Right kidney (tissue), 1 donor: ENCODE measurements around the gene ZFP1.
"Not testable (repeated sequence)": the region's sequence is repeated elsewhere in the genome, so short reads cannot be mapped to it uniquely, and the experiment has no call there.

ENCODE experiments used
- DNase-seq: peaks from one replicate; pipeline ENCODE4 v3.0.0-alpha.2; 2016

Gene ZFP1

GRCh38 chr16:75112734-75113491 lies 35.4 kb upstream of the ZFP1 start:
- no peak for DNase-seq

- no peak for DNase-seq
Measured at GRCh38 chr16:75113541-75114121, 34.7 kb upstream of the ZFP1 start.

GRCh38 chr16:75114179-75114945 lies 34.0 kb upstream of the ZFP1 start:
- DNase-seq = no peak

GRCh38 chr16:75114946-75115825 lies 33.1 kb upstream of the ZFP1 start:
- DNase-seq = no peak

GRCh38 chr16:75116081-75116910 lies 32.0 kb upstream of the ZFP1 start, which contains the start of gene LDHD:
Gene LDHD (minus strand): TSS chr16:75116780. CDS start chr16:75116720, 60 bp downstream.
- DNase-seq = no peak

DNA sequence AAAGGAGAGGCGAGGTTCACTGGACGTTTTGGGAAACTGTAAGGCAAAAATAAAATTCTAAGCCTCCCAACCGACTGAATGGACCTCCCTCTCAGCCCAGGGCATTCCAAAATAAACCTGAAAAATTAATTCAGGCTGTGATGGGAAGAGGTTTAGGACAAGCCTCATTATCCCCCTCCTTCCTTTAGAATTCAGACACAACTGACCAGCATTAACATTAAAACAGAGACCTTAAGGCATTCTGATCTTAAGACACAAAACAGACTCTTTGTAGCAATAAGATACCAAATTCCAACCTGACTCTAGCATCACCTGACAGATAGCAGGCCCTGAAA lies 31.4 kb upstream of the ZFP1 start:
- no peak for DNase-seq

- DNase-seq = no peak
Measured at GRCh38 chr16:75118943-75119539, 29.3 kb upstream of the ZFP1 start.

DNA sequence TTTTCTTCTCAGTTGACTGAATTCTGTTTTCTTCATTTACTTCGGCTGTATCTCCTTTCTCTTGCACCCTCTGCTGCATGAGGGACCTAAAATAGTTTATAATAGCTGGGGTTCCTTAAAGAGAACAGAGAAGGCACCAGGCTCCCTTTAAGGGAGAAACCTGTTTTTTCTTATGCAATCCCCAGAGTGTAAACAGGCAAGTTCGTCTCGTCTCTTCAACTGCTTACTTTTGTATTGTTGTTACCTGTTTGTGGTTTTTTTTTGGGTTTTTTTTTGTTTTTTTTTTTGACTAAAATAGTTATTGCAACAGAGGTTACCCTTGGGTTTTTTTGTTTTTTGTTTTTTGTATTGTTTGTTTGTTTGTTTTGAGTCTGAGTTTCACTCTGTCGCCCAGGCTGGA lies 28.1 kb upstream of the ZFP1 start:
- no peak for DNase-seq

DNA sequence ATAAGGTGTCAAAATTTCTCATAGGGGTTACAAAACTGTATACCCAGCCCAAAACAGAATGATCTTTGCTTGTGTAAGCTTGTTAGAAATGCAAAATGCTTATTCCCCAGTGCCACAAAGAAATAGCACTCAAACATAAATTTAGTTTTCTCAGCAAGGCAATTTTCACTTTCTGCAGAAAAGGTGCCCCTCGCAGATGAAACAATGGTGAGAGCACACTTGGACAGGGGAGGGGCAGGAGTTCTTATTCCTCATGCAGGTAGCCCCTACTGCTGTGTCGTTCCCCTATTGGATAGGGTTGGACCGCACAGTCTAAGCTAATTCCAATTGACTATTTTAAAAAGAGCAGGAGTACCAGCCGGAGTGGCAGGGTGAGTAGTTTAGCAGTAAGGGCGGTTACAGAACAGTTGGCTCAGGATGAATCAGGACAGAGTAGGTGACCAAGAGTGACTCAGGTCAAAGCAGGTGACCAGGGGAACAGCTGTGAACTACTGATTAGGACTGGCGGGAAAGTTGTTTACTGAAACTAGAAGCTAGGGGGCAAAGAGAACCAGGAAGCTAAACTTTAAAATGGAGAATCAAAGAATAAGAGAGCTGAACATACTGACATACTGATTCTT lies 26.3 kb upstream of the ZFP1 start:
- DNase-seq = no peak

- DNase-seq = no peak
Measured at GRCh38 chr16:75122609-75123008, 25.7 kb upstream of the ZFP1 start.

GRCh38 chr16:75127713-75128415 lies 20.5 kb upstream of the ZFP1 start:
- DNase-seq = no peak

DNA sequence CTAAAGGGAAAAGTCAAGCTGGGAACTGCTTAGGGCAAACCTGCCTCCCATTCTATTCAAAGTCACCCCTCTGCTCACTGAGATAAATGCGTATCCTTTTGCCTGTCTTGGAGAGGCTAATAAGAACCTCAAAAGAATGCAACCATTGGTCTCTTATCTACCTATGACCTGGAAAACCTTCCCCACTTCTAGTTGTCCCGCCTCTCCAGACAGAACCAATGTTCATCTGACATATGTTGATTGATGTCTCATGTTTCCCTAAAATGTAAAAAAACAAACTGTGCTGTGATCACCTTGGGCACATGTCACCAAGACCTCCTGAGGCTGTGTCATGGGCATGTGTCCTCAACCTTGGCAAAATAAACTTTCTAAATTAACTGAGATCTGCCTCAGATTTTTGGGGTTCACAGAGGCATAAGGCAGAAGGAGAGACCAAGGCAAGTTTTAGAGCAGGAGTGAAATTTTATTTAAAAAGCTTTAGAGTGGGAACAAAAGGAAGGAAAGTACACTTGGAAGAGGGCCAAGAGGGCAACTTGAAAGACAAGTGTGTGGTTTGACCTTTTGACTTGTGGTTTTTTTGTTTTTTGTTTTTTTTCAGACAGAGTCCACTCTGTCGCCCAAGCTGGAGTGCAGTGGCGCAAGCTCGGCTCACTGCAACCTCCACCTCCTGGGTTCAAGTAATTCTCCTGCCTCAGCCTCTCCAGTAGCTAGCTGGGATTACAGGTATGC lies 18.7 kb upstream of the ZFP1 start:
- DNase-seq = not testable (repeated sequence)

- no peak for DNase-seq
Measured at GRCh38 chr16:75130150-75130771, 18.1 kb upstream of the ZFP1 start.

DNA sequence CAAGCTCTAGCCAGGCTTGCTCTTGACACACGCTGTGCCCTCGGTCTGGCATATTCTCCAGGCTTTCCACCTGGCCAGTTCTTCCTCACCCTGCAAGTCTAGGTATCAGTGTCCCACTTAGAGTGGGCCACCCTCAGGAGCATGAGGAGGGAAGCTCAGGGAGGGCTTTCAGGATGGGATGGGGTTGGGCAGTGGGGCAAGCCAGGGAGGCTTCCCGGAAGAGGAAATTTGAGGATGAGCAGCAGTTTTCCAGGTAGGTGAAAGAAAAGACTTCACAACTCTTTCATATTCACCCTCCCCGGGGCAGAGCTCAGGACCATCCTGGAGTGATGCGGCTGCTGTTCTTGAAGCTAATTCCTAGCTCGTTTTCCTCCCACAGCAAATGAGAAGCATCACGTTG lies 17.2 kb upstream of the ZFP1 start:
- DNase-seq = no peak

GRCh38 chr16:75138233-75138632 lies 10.1 kb upstream of the ZFP1 start:
- DNase-seq = no peak

DNA sequence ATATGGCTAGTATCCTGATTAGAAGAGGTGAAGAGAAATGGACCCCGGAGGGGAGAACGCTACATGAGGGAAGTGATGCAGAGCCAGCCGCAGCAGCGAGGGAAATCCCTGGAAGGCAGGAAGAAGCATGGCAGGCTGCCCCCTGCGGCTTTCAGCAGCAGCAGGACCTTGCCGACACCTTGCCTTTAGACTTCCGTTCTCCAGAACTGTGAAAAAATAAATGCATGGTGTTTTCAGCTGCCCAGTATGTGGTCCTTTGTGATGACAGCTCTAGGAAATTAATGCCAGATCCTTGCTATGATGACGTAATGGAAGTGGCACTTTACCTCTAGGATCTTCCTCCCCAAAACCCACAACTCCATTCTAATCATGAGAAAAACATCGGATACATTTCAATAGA lies 9.7 kb upstream of the ZFP1 start:
- DNase-seq = no peak

DNA sequence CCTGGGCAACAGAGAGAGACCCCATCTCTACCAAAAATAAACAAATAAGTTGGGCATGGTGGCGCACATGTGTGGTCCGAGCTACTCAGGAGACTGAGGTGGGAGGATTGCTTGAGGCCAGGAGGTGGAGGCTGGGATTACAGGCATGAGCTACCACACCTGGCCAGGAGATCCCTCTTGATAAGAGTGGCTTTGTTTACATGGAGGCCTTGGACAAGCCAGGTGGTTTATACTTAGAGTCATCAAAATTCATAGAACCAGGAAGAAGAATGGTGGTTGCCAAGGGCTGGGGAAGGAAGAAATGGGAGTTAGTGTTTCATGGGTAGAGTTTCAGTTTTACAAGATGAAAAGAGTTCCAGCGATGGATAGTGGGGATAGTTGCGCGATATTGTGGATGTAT lies 8.8 kb upstream of the ZFP1 start:
- DNase-seq = no peak

DNA sequence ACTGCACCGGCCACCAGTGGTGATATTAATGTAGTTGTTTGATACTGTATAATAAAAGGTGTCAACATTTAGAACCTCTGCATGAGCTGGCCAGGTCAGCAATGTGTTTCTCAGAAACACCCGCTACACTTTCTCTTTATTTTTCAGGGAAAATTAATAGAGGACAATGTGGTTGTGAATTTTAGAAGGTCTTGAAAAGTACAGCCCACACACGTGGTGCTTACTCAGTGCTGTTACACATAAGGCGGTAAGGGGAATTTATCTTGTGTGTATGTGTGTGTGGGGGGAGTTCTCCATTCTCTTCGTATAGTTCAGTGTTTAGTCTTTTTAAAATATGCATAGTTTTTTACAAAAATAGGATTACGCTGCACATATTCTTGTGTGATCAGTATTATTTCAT lies 4.4 kb upstream of the ZFP1 start:
- DNase-seq = no peak

- DNase-seq = no peak
Measured at GRCh38 chr16:75147968-75148310, 385 bp upstream of the ZFP1 start.
